ENCODE data around the gene PIK3R5. TPM values are rescaled to one million over a fixed set of nuclear protein-coding genes. Genes with fewer than 3 reads are reported as not detected.

PIK3R5 gene
- total RNA-seq, 1 experiment from 2014 or later: 2.5 TPM

DNA sequence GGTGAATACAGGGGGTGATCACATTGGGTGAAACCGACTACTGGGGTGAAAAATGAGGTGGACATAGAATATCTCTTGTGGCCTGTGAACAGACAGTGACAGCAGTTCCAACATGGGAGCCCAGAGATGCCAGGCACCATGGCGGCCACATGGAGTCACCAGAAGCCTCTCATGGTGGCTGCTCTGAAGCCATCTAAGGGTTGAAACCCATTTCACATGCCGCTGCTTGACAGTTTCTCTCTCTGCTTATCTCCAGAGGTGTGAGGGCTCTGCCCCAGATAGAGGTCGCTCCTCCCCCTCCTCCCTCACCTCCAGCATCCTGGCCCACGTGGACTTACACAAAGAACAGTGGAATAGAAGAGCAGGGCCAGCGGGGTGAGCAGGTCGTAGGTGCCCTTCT lies 60.2 kb downstream of the PIK3R5 start:
- Histone ChIP-seq H3K36me3 (ENCODE audit: control insufficient read depth in 1 of 2, insufficient read depth in 2 of 2, low read length in 2 of 2) (no peaks in the 10 kb centered on the region), H3K27ac (ENCODE audit: low read depth, low read length) (no peak overlapping the region), H3K79me2 (ENCODE audit: insufficient read depth, low read length) (no peaks in the 10 kb centered on the region), H3K27me3 (ENCODE audit: insufficient read depth, low read length) (peaks cover 3% of the 10 kb centered on the region; the same call in 1 of the 2 replicates), H2AFZ (ENCODE audit: low read depth, low read length, poor library complexity, severe bottlenecking) (no peak overlapping the region), H3K9me3 (ENCODE audit: control insufficient read depth in 1 of 2, insufficient read depth in 1 of 2, low read depth in 1 of 2, low read length in 2 of 2) (no peaks in the 10 kb centered on the region), H4K20me1 (ENCODE audit: insufficient read depth) (no peaks in the 10 kb centered on the region), H3K9ac (ENCODE audit: low read length) (no peak overlapping the region), H3K4me2 (ENCODE audit: low read length) (no peak overlapping the region), H3K9me2 (ENCODE audit: insufficient read depth) (no peaks in the 10 kb centered on the region), H3K4me3 (replicated peaks in 1 of 2; ENCODE audit: low read depth in 1 of 2, low read length in 2 of 2) (no peak overlapping the region), H3K4me1 (ENCODE audit: control insufficient read depth in 1 of 2, insufficient read depth in 2 of 2, low read length in 2 of 2) (no peaks in the 10 kb centered on the region)
- ChIA-PET RAD21 (ENCODE audit: low non-redundant PET in 1 of 2, low total read pairs in 2 of 2, uncharacterized antibody in 2 of 2, unreplicated experiment in 2 of 2) (no interaction called here), CTCF (no interaction called here), POLR2A (no interaction called here)
- BruUV-seq (replicated peaks): no TSS peak
- TF ChIP-seq RAD21 (IDR thresholded peaks at IDR 0.05; ENCODE audit: low read depth) (0 out of 2 replicates have a peak, but pooled peaks have one; percentile 3), CBX3 (IDR thresholded peaks at IDR 0.05; ENCODE audit: low read depth) (no peak)
- TF ChIP-seq, protein P1, sequence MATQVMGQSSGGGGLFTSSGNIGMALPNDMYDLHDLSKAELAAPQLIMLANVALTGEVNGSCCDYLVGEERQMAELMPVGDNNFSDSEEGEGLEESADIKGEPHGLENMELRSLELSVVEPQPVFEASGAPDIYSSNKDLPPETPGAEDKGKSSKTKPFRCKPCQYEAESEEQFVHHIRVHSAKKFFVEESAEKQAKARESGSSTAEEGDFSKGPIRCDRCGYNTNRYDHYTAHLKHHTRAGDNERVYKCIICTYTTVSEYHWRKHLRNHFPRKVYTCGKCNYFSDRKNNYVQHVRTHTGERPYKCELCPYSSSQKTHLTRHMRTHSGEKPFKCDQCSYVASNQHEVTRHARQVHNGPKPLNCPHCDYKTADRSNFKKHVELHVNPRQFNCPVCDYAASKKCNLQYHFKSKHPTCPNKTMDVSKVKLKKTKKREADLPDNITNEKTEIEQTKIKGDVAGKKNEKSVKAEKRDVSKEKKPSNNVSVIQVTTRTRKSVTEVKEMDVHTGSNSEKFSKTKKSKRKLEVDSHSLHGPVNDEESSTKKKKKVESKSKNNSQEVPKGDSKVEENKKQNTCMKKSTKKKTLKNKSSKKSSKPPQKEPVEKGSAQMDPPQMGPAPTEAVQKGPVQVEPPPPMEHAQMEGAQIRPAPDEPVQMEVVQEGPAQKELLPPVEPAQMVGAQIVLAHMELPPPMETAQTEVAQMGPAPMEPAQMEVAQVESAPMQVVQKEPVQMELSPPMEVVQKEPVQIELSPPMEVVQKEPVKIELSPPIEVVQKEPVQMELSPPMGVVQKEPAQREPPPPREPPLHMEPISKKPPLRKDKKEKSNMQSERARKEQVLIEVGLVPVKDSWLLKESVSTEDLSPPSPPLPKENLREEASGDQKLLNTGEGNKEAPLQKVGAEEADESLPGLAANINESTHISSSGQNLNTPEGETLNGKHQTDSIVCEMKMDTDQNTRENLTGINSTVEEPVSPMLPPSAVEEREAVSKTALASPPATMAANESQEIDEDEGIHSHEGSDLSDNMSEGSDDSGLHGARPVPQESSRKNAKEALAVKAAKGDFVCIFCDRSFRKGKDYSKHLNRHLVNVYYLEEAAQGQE (IDR thresholded peaks at IDR 0.05; ENCODE audit: low read depth): no peak
- DNase-seq (ENCODE audit: low read depth, low spot score) (no peak), ATAC-seq (no peak)
- intact Hi-C loops (cut with micrococcal nuclease): no loop called here

DNA sequence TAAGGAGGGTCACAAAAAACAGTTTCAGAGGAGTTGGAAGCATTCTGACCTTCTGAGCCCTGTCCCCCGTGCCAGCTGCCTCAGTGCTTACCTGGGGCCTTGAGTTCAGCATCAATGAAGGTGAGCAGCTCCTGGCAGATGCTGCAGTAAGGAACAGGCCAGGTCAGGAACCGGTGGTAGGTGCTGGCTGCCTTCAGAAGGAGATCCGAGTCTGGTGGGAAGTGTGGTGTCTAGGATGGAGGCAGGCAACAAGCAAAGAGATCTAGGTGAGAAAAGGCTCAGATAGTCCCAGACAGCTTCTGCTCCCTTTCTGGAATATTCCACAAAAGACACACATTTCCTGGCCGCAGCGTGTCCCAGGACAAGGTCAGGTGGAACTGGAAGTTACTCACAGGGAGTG lies 60.8 kb downstream of the PIK3R5 start:
- no peak for ATAC-seq
- intact Hi-C loops (cut with micrococcal nuclease): no loop called here
- no peak overlapping the region for H3K4me3 ChIP-seq (replicated peaks in 1 of 2; ENCODE audit: low read depth in 1 of 2, low read length in 2 of 2)
- RAD21 ChIA-PET (ENCODE audit: low non-redundant PET in 1 of 2, low total read pairs in 2 of 2, uncharacterized antibody in 2 of 2, unreplicated experiment in 2 of 2): no interaction called here
- DNase-seq (ENCODE audit: low read depth, low spot score): no peak
- no peaks in the 10 kb centered on the region for H3K9me2 ChIP-seq (ENCODE audit: insufficient read depth)
- no peak overlapping the region for H3K4me2 ChIP-seq (ENCODE audit: low read length)
- no peaks in the 10 kb centered on the region for H4K20me1 ChIP-seq (ENCODE audit: insufficient read depth)
- H3K36me3 ChIP-seq (ENCODE audit: control insufficient read depth in 1 of 2, insufficient read depth in 2 of 2, low read length in 2 of 2): no peaks in the 10 kb centered on the region
- H3K9me3 ChIP-seq (ENCODE audit: control insufficient read depth in 1 of 2, insufficient read depth in 1 of 2, low read depth in 1 of 2, low read length in 2 of 2): no peaks in the 10 kb centered on the region
- no TSS peak for BruUV-seq (replicated peaks)
- H3K27ac ChIP-seq (ENCODE audit: low read depth, low read length): no peak overlapping the region
- H3K79me2 ChIP-seq (ENCODE audit: insufficient read depth, low read length): no peaks in the 10 kb centered on the region
- no peak overlapping the region for H2AFZ ChIP-seq (ENCODE audit: low read depth, low read length, poor library complexity, severe bottlenecking)
- no peak overlapping the region for H3K9ac ChIP-seq (ENCODE audit: low read length)
- H3K4me1 ChIP-seq (ENCODE audit: control insufficient read depth in 1 of 2, insufficient read depth in 2 of 2, low read length in 2 of 2): no peaks in the 10 kb centered on the region
- CTCF ChIA-PET: no interaction called here
- peaks cover 3% of the 10 kb centered on the region; the same call in 1 of the 2 replicates for H3K27me3 ChIP-seq (ENCODE audit: insufficient read depth, low read length)
- POLR2A ChIA-PET: no interaction called here
- no peak for TF ChIP-seq RAD21 (IDR thresholded peaks at IDR 0.05; ENCODE audit: low read depth)
- TF ChIP-seq, protein P1 (IDR thresholded peaks at IDR 0.05; ENCODE audit: low read depth): no peak
- no peak for TF ChIP-seq TCF7L2 (IDR thresholded peaks at IDR 0.05; ENCODE audit: borderline replicate concordance, extremely low read depth, insufficient read depth, insufficient read length)
- TF ChIP-seq SP1 (IDR thresholded peaks at IDR 0.05; ENCODE audit: low read depth): no peak
- TF ChIP-seq EGR1 (IDR thresholded peaks at IDR 0.05; ENCODE audit: low read depth): no peak
- TF ChIP-seq, protein P2, sequence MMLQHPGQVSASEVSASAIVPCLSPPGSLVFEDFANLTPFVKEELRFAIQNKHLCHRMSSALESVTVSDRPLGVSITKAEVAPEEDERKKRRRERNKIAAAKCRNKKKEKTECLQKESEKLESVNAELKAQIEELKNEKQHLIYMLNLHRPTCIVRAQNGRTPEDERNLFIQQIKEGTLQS (IDR thresholded peaks at IDR 0.05): no peak
- no peak for TF ChIP-seq POLR2A (IDR thresholded peaks at IDR 0.05; ENCODE audit: borderline replicate concordance, extremely low read depth, insufficient read depth, insufficient read length)
- no peak for TF ChIP-seq YY1 (IDR thresholded peaks at IDR 0.05; ENCODE audit: extremely low read depth, insufficient replicate concordance, low read depth, low read length)
- no peak for TF ChIP-seq FOSL1 (IDR thresholded peaks at IDR 0.05; ENCODE audit: low read depth)
- no peak for TF ChIP-seq ZNF274 (IDR thresholded peaks at IDR 0.05; ENCODE audit: low read depth, low read length)
- TF ChIP-seq ZFX (IDR thresholded peaks at IDR 0.05): no peak
- TF ChIP-seq, protein P3, sequence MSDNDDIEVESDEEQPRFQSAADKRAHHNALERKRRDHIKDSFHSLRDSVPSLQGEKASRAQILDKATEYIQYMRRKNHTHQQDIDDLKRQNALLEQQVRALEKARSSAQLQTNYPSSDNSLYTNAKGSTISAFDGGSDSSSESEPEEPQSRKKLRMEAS (IDR thresholded peaks at IDR 0.05): no peak
- no peak for TF ChIP-seq SRF (IDR thresholded peaks at IDR 0.05; ENCODE audit: low read depth)

Measured in HCT116 (cell line).